HepG2 (cell line): ENCODE results near the gene SATB1.

Experiments
- CTCF ChIP-seq: sonication (generic); formaldehyde crosslinking; IDR thresholded peaks from 2 replicates; pipeline ENCODE4 v1.5.0; 2020; ENCODE audit warnings: mild to moderate bottlenecking, missing genetic modification reagents, moderate library complexity
- REPIN1 ChIP-seq: sonication (generic); formaldehyde crosslinking; IDR thresholded peaks from 2 replicates; pipeline ENCODE4 v1.8.0; 2022; ENCODE audit warnings: missing genetic modification reagents, low read depth, mild to moderate bottlenecking, borderline replicate concordance
- SPEN ChIP-seq: sonication (generic); formaldehyde crosslinking; IDR thresholded peaks from 2 replicates; pipeline ENCODE4 v1.5.1; 2020; ENCODE audit warnings: low read depth, mild to moderate bottlenecking, missing genetic modification reagents
- SRF ChIP-seq: IDR thresholded peaks from 2 replicates; pipeline ENCODE4 v1.6.1; 2011; ENCODE audit warnings: mild to moderate bottlenecking, low read depth, low read length, moderate library complexity
- TGIF2 ChIP-seq: IDR thresholded peaks from 2 replicates; pipeline ENCODE4 v1.6.1; 2016; ENCODE audit warnings: control low read depth, missing compliant biosample characterization
- USF2 ChIP-seq, 2 experiments: sonication (generic) in 1 of 2; formaldehyde crosslinking in 1 of 2; IDR thresholded peaks; 2 replicates each; pipeline versions ENCODE4 v1.5.1 to v1.6.1; 2011 to 2020; ENCODE audit warnings: borderline replicate concordance in 1 of 2, low read depth in 1 of 2, low read length in 1 of 2, mild to moderate bottlenecking in 1 of 2, missing genetic modification reagents in 1 of 2, moderate library complexity in 1 of 2
- ZSCAN29 ChIP-seq: sonication (generic); formaldehyde crosslinking; conservative IDR thresholded peaks from 2 replicates; pipeline ENCODE4 v1.4.0; 2020; ENCODE audit warnings: mild to moderate bottlenecking, missing genetic modification reagents
- ZSCAN9 ChIP-seq: IDR thresholded peaks from 2 replicates; pipeline ENCODE4 v1.6.1; 2016; ENCODE audit warnings: borderline replicate concordance

GRCh38 chr3:18474202-18474601 lies 49.1 kb upstream of the SATB1 start:
- no peak for TF ChIP-seq CTCF
- no peak for TF ChIP-seq ZSCAN9
- TF ChIP-seq TGIF2: no peak
- no peak for TF ChIP-seq SRF
- no peak for TF ChIP-seq REPIN1
- TF ChIP-seq ZSCAN29 (CRISPR knock-in tag): no peak
- TF ChIP-seq SPEN (CRISPR knock-in tag): no peak
- TF ChIP-seq USF2 (IDR thresholded peaks at IDR 0.05; ENCODE audit: low read depth, low read length): no peak
- no peak for TF ChIP-seq USF2 (CRISPR knock-in tag; IDR thresholded peaks at IDR 0.05; ENCODE audit: borderline replicate concordance)
